CD14-positive monocyte (primary cell): Measurements from ENCODE around the gene NEDD8. TPM values are rescaled to one million over a fixed set of nuclear protein-coding genes. Genes with fewer than 3 reads are reported as not detected.

Source experiments
- DNase-seq, 3 donors: peaks; one replicate each; pipeline ENCODE4 v3.0.0-alpha.2; 2011 to 2022
- H2AFZ ChIP-seq: 2 replicates; pipeline ENCODE4 v1.6.0; 2012; ENCODE audit warnings: mild to moderate bottlenecking, low read depth, low read length, inconsistent platforms; ENCODE audit not compliant: insufficient read depth, poor library complexity, severe bottlenecking
- H3K27ac ChIP-seq, 2 donors: 1 replicate in 1 of 2; 2 replicates in 1 of 2; pipeline ENCODE4 v1.5.1; 2012 to 2013; ENCODE audit warnings: low read length in 2 of 2, control low read depth in 1 of 2, inconsistent platforms in 1 of 2, low read depth in 1 of 2, mild to moderate bottlenecking in 1 of 2
- H3K27me3 ChIP-seq, 2 donors: one replicate each; pipeline versions ENCODE4 v1.6.0 to v1.6.1; 2011 to 2013; ENCODE audit warnings: low read length in 2 of 2; ENCODE audit not compliant: control insufficient read depth in 2 of 2, insufficient read depth in 2 of 2
- H3K36me3 ChIP-seq, 2 donors: replicated peaks in 1 of 2; 1 replicate in 1 of 2; 2 replicates in 1 of 2; pipeline versions ENCODE4 v1.5.1 to v1.6.1; 2012 to 2013; ENCODE audit warnings: low read length in 2 of 2, control low read depth in 1 of 2, inconsistent platforms in 1 of 2, mild to moderate bottlenecking in 1 of 2; ENCODE audit not compliant: insufficient read depth in 2 of 2, control insufficient read depth in 1 of 2
- H3K4me1 ChIP-seq, 2 donors: 1 replicate in 1 of 2; 2 replicates in 1 of 2; pipeline versions ENCODE4 v1.5.1 to v1.6.1; 2012 to 2013; ENCODE audit warnings: low read length in 2 of 2, control low read depth in 1 of 2, inconsistent platforms in 1 of 2, mild to moderate bottlenecking in 1 of 2, moderate library complexity in 1 of 2; ENCODE audit not compliant: insufficient read depth in 2 of 2, control insufficient read depth in 1 of 2
- H3K4me2 ChIP-seq: replicated peaks from 2 replicates; pipeline ENCODE3; 2012; ENCODE audit warnings: low read length, moderate library complexity, mild to moderate bottlenecking; ENCODE audit not compliant: poor library complexity, severe bottlenecking; ENCODE audit errors: extremely low read depth
- H3K4me3 ChIP-seq, 3 experiments: fragments of 200-600 bp in 1 of 3; sonication (generic) in 1 of 3; replicated peaks in 1 of 3; 1 replicate in 2 of 3; 2 replicates in 1 of 3; pipeline ENCODE4 v1.5.1; 2011 to 2013; ENCODE audit warnings: low read length in 3 of 3, mild to moderate bottlenecking in 3 of 3, control low read depth in 2 of 3, low read depth in 2 of 3, inconsistent platforms in 1 of 3, moderate library complexity in 1 of 3
- H3K79me2 ChIP-seq: 2 replicates; pipeline ENCODE4 v1.6.0; 2012; ENCODE audit warnings: mild to moderate bottlenecking, control low read depth, inconsistent platforms, low read length, moderate library complexity; ENCODE audit not compliant: insufficient read depth
- H3K9ac ChIP-seq: 2 replicates; pipeline ENCODE4 v1.6.0; 2017; ENCODE audit warnings: low read length, mild to moderate bottlenecking; ENCODE audit not compliant: insufficient read depth, poor library complexity, severe bottlenecking
- H3K9me3 ChIP-seq, 2 donors: replicated peaks in 1 of 2; 1 replicate in 1 of 2; 2 replicates in 1 of 2; pipeline versions ENCODE4 v1.5.1 to v1.6.1; 2012 to 2013; ENCODE audit warnings: low read length in 2 of 2, control low read depth in 1 of 2; ENCODE audit not compliant: control insufficient read depth in 1 of 2, insufficient read depth in 1 of 2
- H4K20me1 ChIP-seq: 2 replicates; pipeline ENCODE4 v1.6.0; 2012; ENCODE audit warnings: mild to moderate bottlenecking, low read length, control low read depth, moderate library complexity; ENCODE audit not compliant: insufficient read depth
- H3K27ac Mint-ChIP-seq, 7 donors: one replicate each; pipeline ENCODE4 v1.8.0; 2020; ENCODE audit warnings: mild to moderate bottlenecking in 7 of 7, mixed read lengths in 7 of 7, moderate library complexity in 6 of 7, inconsistent platforms in 2 of 7
- H3K27me3 Mint-ChIP-seq, 3 donors: one replicate each; pipeline ENCODE4 v1.8.0; 2021 to 2022; ENCODE audit warnings: low read depth in 3 of 3, mild to moderate bottlenecking in 3 of 3, mixed read lengths in 3 of 3, moderate library complexity in 3 of 3, inconsistent platforms in 1 of 3
- H3K36me3 Mint-ChIP-seq, 2 donors: one replicate each; pipeline ENCODE4 v1.8.0; 2020; ENCODE audit warnings: mixed read lengths in 2 of 2, inconsistent platforms in 1 of 2, mild to moderate bottlenecking in 1 of 2
- H3K4me1 Mint-ChIP-seq: one replicate; pipeline ENCODE4 v1.8.0; 2020; ENCODE audit warnings: mild to moderate bottlenecking, mixed read lengths
- H3K4me3 Mint-ChIP-seq, 2 donors: one replicate each; pipeline ENCODE4 v1.8.0; 2020; ENCODE audit warnings: mild to moderate bottlenecking in 2 of 2, mixed read lengths in 2 of 2, moderate library complexity in 1 of 2
- H3K9me3 Mint-ChIP-seq, 7 donors: one replicate each; pipeline ENCODE4 v1.8.0; 2020 to 2022; ENCODE audit warnings: mixed read lengths in 7 of 7, mild to moderate bottlenecking in 6 of 7, moderate library complexity in 6 of 7, inconsistent platforms in 2 of 7
- CTCF ChIP-seq: fragments of 200-600 bp; IDR thresholded peaks from one replicate; pipeline ENCODE4 v1.8.0; 2022; ENCODE audit warnings: antibody characterized with exemption, mild to moderate bottlenecking
- WGBS: methylation state at CpG from one replicate; pipeline ENCODE4 v1.1.5; 2013; ENCODE audit warnings: missing lambda C conversion rate; ENCODE audit not compliant: insufficient coverage; 5-methylcytosine and 5-hydroxymethylcytosine counted together
- intact Hi-C, 2 donors: fragments of 100-400 bp; cut with micrococcal nuclease; formaldehyde crosslinking; loops; one replicate each; pipeline versions ENCODE4 v1.15.0 to v1.15.1; 2023
- polyA plus RNA-seq, 3 donors: library from polyadenylated mRNA; depleted of rRNA in 1 of 3; unstranded in 2 of 3; stranded (reverse) in 1 of 3; fragments of 300-500 nt in 2 of 3; fragments of >200 nt in 1 of 3; fragmentation: Illumina TruSeq in 2 of 3; gene quantifications; 1 replicate in 2 of 3; 2 replicates in 1 of 3; pipeline ENCODE4 v1.2.3, GENCODE V29; 2012 to 2021

NEDD8 gene
- polyA plus RNA-seq, 3 donors: 164 to 335 (median 306) TPM

GRCh38 chr14:24231263-24232120, 675 bp downstream of the NEDD8 start:
- Histone ChIP-seq H3K9ac (peak overlapping the region; percentile 70), H2AFZ (peak overlapping the region; percentile 90), H3K36me3 (peaks cover 16 to 41% of the 10 kb centered on the region in 2 donors), H3K79me2 (peaks cover 86% of the 10 kb centered on the region), H3K4me2 (peak overlapping the region; percentile 81), H3K4me3 (peak overlapping the region; percentile 68 to 91 (median 77)), H3K9me3 (no peaks in the 10 kb centered on the region), H3K27me3 (no peaks in the 10 kb centered on the region), H3K4me1 (peaks cover 26 to 42% of the 10 kb centered on the region in 2 donors), H3K27ac (peak overlapping the region; percentile 88 to 91), H4K20me1 (peaks cover 36% of the 10 kb centered on the region)
- H3K36me3 Mint-ChIP-seq: peaks cover 33% of the 10 kb centered on the region in 2 donors
- no peak for DNase-seq
- TF ChIP-seq CTCF: no peak
- H3K27me3 Mint-ChIP-seq: no peaks in the 10 kb centered on the region
- peak overlapping the region; percentile 93 to 98 for H3K4me3 Mint-ChIP-seq
- intact Hi-C loops: loop anchor here (1.0 to 10.0 kb wide), 6 partner anchors 11 to 211 kb away; partner anchors contain the start of genes TM9SF1 (in 2 of the 2), FITM1 (in 1 of the 2), LTB4R (in 1 of the 2) and LTB4R2 (in 1 of the 2)
- H3K4me1 Mint-ChIP-seq: peaks cover 40% of the 10 kb centered on the region
- peak overlapping the region; percentile 92 to 98 (median 97) for H3K27ac Mint-ChIP-seq
- 3% methylated on average over 18 of the region's 23 CpGs for WGBS
- no peaks in the 10 kb centered on the region for H3K9me3 Mint-ChIP-seq

DNA sequence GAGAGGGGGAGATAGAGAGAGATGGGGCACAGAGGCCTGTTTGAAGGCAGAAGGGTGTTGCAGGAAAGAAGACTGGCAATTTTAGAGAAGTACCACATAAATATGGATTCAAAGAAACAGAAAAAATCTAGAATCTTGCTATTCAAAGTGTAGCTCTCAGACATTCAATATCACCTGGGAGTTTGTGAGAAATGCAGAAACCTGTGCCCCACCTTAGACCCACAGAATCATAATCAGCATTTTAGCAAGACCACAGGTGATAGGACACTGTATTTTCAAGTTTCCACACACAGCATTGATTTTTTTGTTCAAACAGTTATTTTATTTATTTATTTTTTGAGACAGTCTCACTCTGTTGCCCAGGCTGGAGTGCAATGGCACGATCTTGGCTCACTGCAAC, 3.3 kb downstream of the NEDD8 start:
- H2AFZ ChIP-seq: no peak overlapping the region
- Mint-ChIP-seq H3K4me3 (no peak overlapping the region), H3K27me3 (no peaks in the 10 kb centered on the region), H3K36me3 (peaks cover 14 to 29% of the 10 kb centered on the region in 2 donors), H3K27ac (peak overlapping the region in 3 of 7 donors; percentile 2 to 84 (median 36)), H3K4me1 (peaks cover 27% of the 10 kb centered on the region), H3K9me3 (no peaks in the 10 kb centered on the region)
- no peak overlapping the region for H3K4me3 ChIP-seq
- H3K27ac ChIP-seq: no peak overlapping the region
- no peak for TF ChIP-seq CTCF
- peaks cover 25% of the 10 kb centered on the region for H4K20me1 ChIP-seq
- H3K4me2 ChIP-seq: no peak overlapping the region
- H3K36me3 ChIP-seq: peaks cover 9 to 30% of the 10 kb centered on the region in 2 donors
- H3K4me1 ChIP-seq: peaks cover 23 to 29% of the 10 kb centered on the region in 2 donors
- DNase-seq: no peak
- H3K9me3 ChIP-seq: no peaks in the 10 kb centered on the region
- peaks cover 88% of the 10 kb centered on the region for H3K79me2 ChIP-seq
- no peak overlapping the region for H3K9ac ChIP-seq
- no CpG with 5 or more reads among the region's 1 CpG for WGBS
- H3K27me3 ChIP-seq: no peaks in the 10 kb centered on the region
- intact Hi-C loops: no loop called here
